ENCODE data around the gene COL24A1. TPM values are rescaled to one million over a fixed set of nuclear protein-coding genes. Genes with fewer than 3 reads are reported as not detected.
"Not testable (repeated sequence)": the region's sequence is repeated elsewhere in the genome, so short reads cannot be mapped to it uniquely, and the experiment has no call there.

The COL24A1 gene
- total RNA-seq, 1 experiment from 2014 or later = not detected

GRCh38 chr1:86085741-86086409 lies 70.7 kb downstream of the COL24A1 start:
- DNase-seq (ENCODE audit: unreplicated experiment) = no peak
- BruUV-seq (replicated peaks) = no TSS peak
- intact Hi-C loops (cut with micrococcal nuclease) = no loop called here
- no peak overlapping the region for H3K27ac Mint-ChIP-seq (ENCODE audit: low read depth, unreplicated experiment)
- ChIA-PET POLR2A (no interaction called here), CTCF (no interaction called here)
- peaks cover 23% of the 10 kb centered on the region for H3K27me3 Mint-ChIP-seq (ENCODE audit: insufficient read depth, unreplicated experiment)
- no peaks in the 10 kb centered on the region for H3K36me3 Mint-ChIP-seq (ENCODE audit: insufficient read depth, unreplicated experiment)
- no peak for TF ChIP-seq CTCF (IDR thresholded peaks at IDR 0.05; ENCODE audit: unreplicated experiment)
- H3K9me3 Mint-ChIP-seq (ENCODE audit: unreplicated experiment) = no peaks in the 10 kb centered on the region
- no peak overlapping the region for H3K4me3 Mint-ChIP-seq (ENCODE audit: unreplicated experiment)
- H3K4me1 Mint-ChIP-seq (ENCODE audit: insufficient read depth, unreplicated experiment) = no peaks in the 10 kb centered on the region

DNA sequence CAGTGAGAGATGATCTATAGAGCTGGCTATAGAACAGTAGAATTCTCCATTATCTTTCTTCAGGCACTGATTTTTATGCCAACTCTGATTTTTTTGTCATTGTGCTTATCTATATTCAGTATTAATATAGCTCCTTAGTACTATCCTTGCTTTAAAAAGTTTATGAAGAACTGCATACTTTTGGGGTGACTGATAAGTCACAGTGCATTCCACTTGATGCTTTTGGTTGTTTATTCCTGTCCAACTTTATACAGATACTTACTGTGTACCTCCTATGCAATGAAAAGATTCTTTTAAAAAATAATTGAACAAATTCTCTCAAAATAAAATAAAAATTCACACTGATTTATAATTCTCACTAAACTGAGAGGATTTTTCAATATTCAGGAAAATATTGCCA lies 71.6 kb downstream of the COL24A1 start:
- no peak for TF ChIP-seq CTCF (IDR thresholded peaks at IDR 0.05; ENCODE audit: unreplicated experiment)
- H3K27ac Mint-ChIP-seq (ENCODE audit: low read depth, unreplicated experiment) = no peak overlapping the region
- no peak overlapping the region for H3K4me3 Mint-ChIP-seq (ENCODE audit: unreplicated experiment)
- no peaks in the 10 kb centered on the region for H3K36me3 Mint-ChIP-seq (ENCODE audit: insufficient read depth, unreplicated experiment)
- H3K9me3 Mint-ChIP-seq (ENCODE audit: unreplicated experiment) = no peaks in the 10 kb centered on the region
- H3K4me1 Mint-ChIP-seq (ENCODE audit: insufficient read depth, unreplicated experiment) = no peaks in the 10 kb centered on the region
- ChIA-PET POLR2A (no interaction called here), CTCF (interaction anchor here (0.6 kb wide), 1 partner anchor 292 kb away, joined by 3 read pairs; no protein-coding TSS in a partner anchor)
- BruUV-seq (replicated peaks) = no TSS peak
- no peak for DNase-seq (ENCODE audit: unreplicated experiment)
- intact Hi-C loops (cut with micrococcal nuclease) = no loop called here
- H3K27me3 Mint-ChIP-seq (ENCODE audit: insufficient read depth, unreplicated experiment) = peaks cover 29% of the 10 kb centered on the region

DNA sequence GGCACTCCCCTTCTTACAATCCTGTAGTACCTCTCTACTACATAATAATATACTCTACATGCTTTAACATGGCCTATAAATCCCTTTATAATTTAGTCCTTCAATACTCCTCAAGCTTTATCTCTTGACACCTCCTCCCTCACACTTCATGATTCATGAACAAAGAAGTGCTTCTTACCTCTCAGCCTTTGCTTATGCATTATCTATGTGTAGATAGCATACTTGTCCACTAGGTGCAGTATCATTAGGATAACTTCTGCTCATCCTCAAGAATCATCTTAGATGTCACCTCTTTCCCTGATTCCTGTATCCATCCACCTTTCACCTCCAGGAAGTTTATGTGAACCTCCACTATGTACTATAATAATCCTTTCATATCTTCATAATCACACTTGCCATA lies 74.4 kb downstream of the COL24A1 start:
- no peak overlapping the region for H3K4me3 Mint-ChIP-seq (ENCODE audit: unreplicated experiment)
- no peak overlapping the region for H3K27ac Mint-ChIP-seq (ENCODE audit: low read depth, unreplicated experiment)
- peaks cover 37% of the 10 kb centered on the region for H3K27me3 Mint-ChIP-seq (ENCODE audit: insufficient read depth, unreplicated experiment)
- H3K9me3 Mint-ChIP-seq (ENCODE audit: unreplicated experiment) = peaks cover 11% of the 10 kb centered on the region
- BruUV-seq (replicated peaks) = no TSS peak
- no peaks in the 10 kb centered on the region for H3K36me3 Mint-ChIP-seq (ENCODE audit: insufficient read depth, unreplicated experiment)
- ChIA-PET POLR2A (no interaction called here), CTCF (interaction anchor here (0.7 kb wide), 1 partner anchor 129 kb away, joined by 3 read pairs; no protein-coding TSS in a partner anchor)
- DNase-seq (ENCODE audit: unreplicated experiment) = peak; percentile 13
- intact Hi-C loops (cut with micrococcal nuclease) = no loop called here
- H3K4me1 Mint-ChIP-seq (ENCODE audit: insufficient read depth, unreplicated experiment) = no peaks in the 10 kb centered on the region
- no peak for TF ChIP-seq CTCF (IDR thresholded peaks at IDR 0.05; ENCODE audit: unreplicated experiment)

GRCh38 chr1:86072474-86072873 lies 84.1 kb downstream of the COL24A1 start:
- POLR2A ChIA-PET; H3K9me3 Mint-ChIP-seq (ENCODE audit: unreplicated experiment); H3K36me3 Mint-ChIP-seq (ENCODE audit: insufficient read depth, unreplicated experiment); DNase-seq (ENCODE audit: unreplicated experiment); H3K4me3 Mint-ChIP-seq (ENCODE audit: unreplicated experiment); H3K27ac Mint-ChIP-seq (ENCODE audit: low read depth, unreplicated experiment); H3K4me1 Mint-ChIP-seq (ENCODE audit: insufficient read depth, unreplicated experiment); intact Hi-C loops (cut with micrococcal nuclease); BruUV-seq (replicated peaks); CTCF ChIA-PET: not testable (repeated sequence)
- H3K27me3 Mint-ChIP-seq (ENCODE audit: insufficient read depth, unreplicated experiment) = peaks cover 61% of the 10 kb centered on the region

GRCh38 chr1:86071870-86072269 lies 84.7 kb downstream of the COL24A1 start:
- intact Hi-C loops (cut with micrococcal nuclease); H3K4me1 Mint-ChIP-seq (ENCODE audit: insufficient read depth, unreplicated experiment); BruUV-seq (replicated peaks); H3K9me3 Mint-ChIP-seq (ENCODE audit: unreplicated experiment); H3K27ac Mint-ChIP-seq (ENCODE audit: low read depth, unreplicated experiment); POLR2A ChIA-PET; DNase-seq (ENCODE audit: unreplicated experiment); H3K36me3 Mint-ChIP-seq (ENCODE audit: insufficient read depth, unreplicated experiment); H3K4me3 Mint-ChIP-seq (ENCODE audit: unreplicated experiment): not testable (repeated sequence)
- H3K27me3 Mint-ChIP-seq (ENCODE audit: insufficient read depth, unreplicated experiment) = peaks cover 61% of the 10 kb centered on the region
- CTCF ChIA-PET = interaction anchor here (0.6 kb wide), 1 partner anchor 814 kb away, joined by 5 read pairs; no protein-coding TSS in a partner anchor

All from MCF 10A (cell line).